MM.1S (cell line): ENCODE results near the gene AKR1B15.

Source experiments
- DNase-seq: peaks from one replicate; pipeline ENCODE4 v3.0.0-alpha.2; 2015
- H2AFZ ChIP-seq: fragments of 300-600 bp; sonication (generic); 2 replicates; pipeline ENCODE4 v1.6.0; 2016; ENCODE audit warnings: antibody characterized with exemption, low read length
- H3F3A ChIP-seq: fragments of 300-600 bp; sonication (generic); 2 replicates; pipeline ENCODE4 v1.6.1; 2016; ENCODE audit warnings: mild to moderate bottlenecking, antibody characterized with exemption, low read length, moderate library complexity, mixed read lengths; ENCODE audit not compliant: insufficient read depth
- H3K27ac ChIP-seq: fragments of 300-600 bp; sonication (generic); 2 replicates; pipeline ENCODE4 v1.5.1; 2016; ENCODE audit warnings: mild to moderate bottlenecking, low read length
- H3K27me3 ChIP-seq: fragments of 300-600 bp; sonication (generic); replicated peaks from 2 replicates; pipeline ENCODE4 v1.6.0; 2016; ENCODE audit warnings: low read length; ENCODE audit not compliant: insufficient read depth
- H3K36me3 ChIP-seq: fragments of 300-600 bp; sonication (generic); replicated peaks from 2 replicates; pipeline ENCODE4 v1.6.1; 2016; ENCODE audit warnings: mild to moderate bottlenecking, low read length, mixed read lengths; ENCODE audit not compliant: insufficient read depth
- H3K4me1 ChIP-seq: fragments of 300-600 bp; sonication (generic); 2 replicates; pipeline ENCODE4 v1.6.1; 2016; ENCODE audit warnings: low read length, mixed read lengths
- H3K4me2 ChIP-seq: fragments of 300-600 bp; sonication (generic); 2 replicates; pipeline ENCODE4 v1.6.0; 2016; ENCODE audit warnings: low read depth, low read length
- H3K4me3 ChIP-seq: fragments of 300-600 bp; sonication (generic); 2 replicates; pipeline ENCODE4 v1.5.1; 2016; ENCODE audit warnings: low read length, mixed read lengths
- H3K79me2 ChIP-seq: fragments of 300-600 bp; sonication (generic); 2 replicates; pipeline ENCODE4 v1.6.1; 2016; ENCODE audit warnings: mixed run types, low read length, mixed read lengths
- H3K9ac ChIP-seq: fragments of 300-600 bp; sonication (generic); 2 replicates; pipeline ENCODE4 v1.6.1; 2016; ENCODE audit warnings: low read length, mixed read lengths
- H3K9me2 ChIP-seq: fragments of 300-600 bp; sonication (generic); replicated peaks from 2 replicates; pipeline ENCODE4 v1.6.1; 2016; ENCODE audit warnings: mild to moderate bottlenecking, low read length, mixed read lengths; ENCODE audit not compliant: insufficient read depth
- H3K9me3 ChIP-seq: fragments of 300-600 bp; sonication (generic); replicated peaks from 2 replicates; pipeline ENCODE4 v1.6.1; 2016; ENCODE audit warnings: mild to moderate bottlenecking, low read length, mixed read lengths; ENCODE audit not compliant: insufficient read depth
- H4K20me1 ChIP-seq: fragments of 300-600 bp; sonication (generic); 2 replicates; pipeline ENCODE4 v1.6.1; 2016; ENCODE audit warnings: mild to moderate bottlenecking, low read length, moderate library complexity, mixed read lengths; ENCODE audit not compliant: insufficient read depth
- EZH2 ChIP-seq: fragments of 300-600 bp; sonication (generic); optimal IDR thresholded peaks from 2 replicates; pipeline ENCODE3; 2017; ENCODE audit warnings: low read depth, mild to moderate bottlenecking, antibody characterized with exemption, low read length, mixed read lengths
- EZH2phosphoT487 ChIP-seq: fragments of 300-600 bp; sonication (generic); IDR thresholded peaks from 2 replicates; pipeline ENCODE4 v1.6.1; 2018; ENCODE audit warnings: antibody characterized with exemption, low read length
- TF ChIP-seq, protein P1 (sequence below): fragments of 300-600 bp; sonication (generic); IDR thresholded peaks from 2 replicates; pipeline ENCODE4 v1.5.1; 2016; ENCODE audit warnings: antibody characterized with exemption, low read length, mixed read lengths

Gene AKR1B15

DNA sequence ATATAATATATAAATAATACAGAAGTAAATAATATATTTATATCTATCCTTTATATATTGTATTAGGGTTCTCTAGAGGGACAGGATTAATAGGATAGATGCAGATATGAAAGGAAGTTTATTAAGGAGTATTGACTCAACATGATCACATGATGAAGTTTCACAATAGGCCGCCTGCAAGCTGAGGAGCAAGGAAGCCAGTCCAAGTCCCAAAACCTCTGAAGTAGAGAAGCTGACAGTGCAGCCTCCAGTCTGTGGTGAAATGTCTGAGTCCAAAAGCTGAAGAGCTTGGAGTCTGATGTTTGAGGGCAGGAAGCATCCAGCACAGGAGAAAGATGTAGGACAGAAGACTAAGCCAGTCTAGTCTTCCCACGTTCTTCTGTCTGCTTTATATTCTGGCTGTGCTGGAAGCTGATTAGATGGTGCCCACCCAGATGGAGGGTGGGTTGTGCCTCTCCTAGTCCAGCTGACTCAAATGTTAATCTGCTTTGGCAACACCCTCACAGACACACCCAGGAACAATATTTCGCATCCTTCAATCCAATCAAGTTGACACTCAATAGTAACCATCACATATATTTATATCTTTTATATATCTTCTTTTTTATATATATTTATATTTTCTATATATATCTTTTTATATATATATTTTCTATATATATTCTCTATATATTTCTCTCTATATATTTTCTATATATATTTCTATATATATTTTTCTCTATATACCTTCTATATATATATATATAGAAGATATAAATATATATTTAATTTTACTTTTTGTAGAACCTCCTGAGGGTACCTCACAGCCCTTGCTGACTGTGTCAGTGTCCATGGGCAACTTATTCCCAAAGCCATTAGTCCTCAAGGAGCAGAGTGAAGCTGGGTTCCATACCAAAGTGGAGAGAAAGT, 46.2 kb upstream of the AKR1B15 start:
- H2AFZ ChIP-seq, result no peak overlapping the region
- no peaks in the 10 kb centered on the region for H3F3A ChIP-seq
- no peaks in the 10 kb centered on the region for H3K4me1 ChIP-seq
- TF ChIP-seq, protein P1, sequence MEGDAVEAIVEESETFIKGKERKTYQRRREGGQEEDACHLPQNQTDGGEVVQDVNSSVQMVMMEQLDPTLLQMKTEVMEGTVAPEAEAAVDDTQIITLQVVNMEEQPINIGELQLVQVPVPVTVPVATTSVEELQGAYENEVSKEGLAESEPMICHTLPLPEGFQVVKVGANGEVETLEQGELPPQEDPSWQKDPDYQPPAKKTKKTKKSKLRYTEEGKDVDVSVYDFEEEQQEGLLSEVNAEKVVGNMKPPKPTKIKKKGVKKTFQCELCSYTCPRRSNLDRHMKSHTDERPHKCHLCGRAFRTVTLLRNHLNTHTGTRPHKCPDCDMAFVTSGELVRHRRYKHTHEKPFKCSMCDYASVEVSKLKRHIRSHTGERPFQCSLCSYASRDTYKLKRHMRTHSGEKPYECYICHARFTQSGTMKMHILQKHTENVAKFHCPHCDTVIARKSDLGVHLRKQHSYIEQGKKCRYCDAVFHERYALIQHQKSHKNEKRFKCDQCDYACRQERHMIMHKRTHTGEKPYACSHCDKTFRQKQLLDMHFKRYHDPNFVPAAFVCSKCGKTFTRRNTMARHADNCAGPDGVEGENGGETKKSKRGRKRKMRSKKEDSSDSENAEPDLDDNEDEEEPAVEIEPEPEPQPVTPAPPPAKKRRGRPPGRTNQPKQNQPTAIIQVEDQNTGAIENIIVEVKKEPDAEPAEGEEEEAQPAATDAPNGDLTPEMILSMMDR, result no peak
- TF ChIP-seq EZH2, result no peak
- no peak for TF ChIP-seq EZH2phosphoT487
- no peak overlapping the region for H3K4me2 ChIP-seq
- H3K79me2 ChIP-seq, result no peaks in the 10 kb centered on the region
- no peaks in the 10 kb centered on the region for H3K9me2 ChIP-seq
- no peak overlapping the region for H3K27ac ChIP-seq
- no peak overlapping the region for H3K9ac ChIP-seq
- no peaks in the 10 kb centered on the region for H3K9me3 ChIP-seq
- no peak overlapping the region for H3K4me3 ChIP-seq
- no peaks in the 10 kb centered on the region for H3K27me3 ChIP-seq
- H3K36me3 ChIP-seq, result no peaks in the 10 kb centered on the region
- H4K20me1 ChIP-seq, result no peaks in the 10 kb centered on the region
- no peak for DNase-seq

DNA sequence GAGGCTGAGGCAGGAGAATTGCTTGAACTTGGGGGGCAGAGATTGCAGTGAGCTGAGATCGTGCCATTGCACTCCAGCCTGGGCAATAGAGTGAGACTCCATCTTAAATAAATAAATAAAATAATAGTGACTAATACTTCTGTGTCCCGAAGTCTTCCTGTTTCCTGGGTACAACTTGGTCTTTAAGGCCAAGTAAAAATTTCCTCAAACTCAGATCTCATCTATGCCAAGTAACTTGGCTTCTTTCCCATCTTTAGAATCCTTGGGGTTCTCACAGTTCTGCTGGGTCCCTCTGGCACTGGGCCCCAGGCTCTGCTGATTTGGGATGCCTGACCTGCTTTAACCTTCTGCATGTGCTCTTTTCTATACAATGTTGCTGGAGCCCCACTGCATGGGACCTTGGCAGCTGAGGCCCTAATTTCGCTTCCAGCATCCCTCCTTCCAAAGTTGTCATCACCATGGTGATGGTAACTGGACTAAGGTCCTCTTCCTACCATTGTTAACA, 44.2 kb upstream of the AKR1B15 start:
- no peak overlapping the region for H3K4me3 ChIP-seq
- H3K9me2 ChIP-seq, result no peaks in the 10 kb centered on the region
- no peaks in the 10 kb centered on the region for H3F3A ChIP-seq
- no peaks in the 10 kb centered on the region for H3K4me1 ChIP-seq
- no peak overlapping the region for H3K4me2 ChIP-seq
- H4K20me1 ChIP-seq, result no peaks in the 10 kb centered on the region
- H3K9me3 ChIP-seq, result no peaks in the 10 kb centered on the region
- H2AFZ ChIP-seq, result no peak overlapping the region
- no peak overlapping the region for H3K27ac ChIP-seq
- H3K79me2 ChIP-seq, result no peaks in the 10 kb centered on the region
- TF ChIP-seq EZH2phosphoT487, result no peak
- TF ChIP-seq, protein P1, result no peak
- TF ChIP-seq EZH2, result no peak
- no peaks in the 10 kb centered on the region for H3K36me3 ChIP-seq
- no peak for DNase-seq
- no peak overlapping the region for H3K9ac ChIP-seq
- no peaks in the 10 kb centered on the region for H3K27me3 ChIP-seq

DNA sequence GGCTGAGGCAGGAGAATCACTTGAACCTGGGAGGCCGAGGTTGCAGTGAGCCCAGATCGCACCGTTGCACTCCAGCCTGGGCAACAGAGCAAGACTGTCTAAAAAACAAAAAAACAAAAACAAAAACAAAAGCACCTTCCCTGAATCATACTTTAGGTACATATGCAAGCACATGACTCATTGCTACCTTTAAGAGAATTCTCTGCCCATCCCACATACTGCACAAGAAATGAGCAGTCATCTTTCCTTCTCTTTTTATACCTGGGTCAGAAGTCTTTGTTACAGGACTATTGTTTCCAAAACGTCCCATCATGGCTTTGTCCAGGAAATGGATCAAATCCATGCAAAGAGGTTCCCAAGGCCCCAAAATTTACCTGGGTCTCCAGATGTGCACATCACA, 43.1 kb upstream of the AKR1B15 start:
- no peaks in the 10 kb centered on the region for H3K27me3 ChIP-seq
- H3K79me2 ChIP-seq, result no peaks in the 10 kb centered on the region
- no peak overlapping the region for H3K9ac ChIP-seq
- no peaks in the 10 kb centered on the region for H3K9me2 ChIP-seq
- H3K36me3 ChIP-seq, result no peaks in the 10 kb centered on the region
- H3K27ac ChIP-seq, result no peak overlapping the region
- H3K4me1 ChIP-seq, result no peaks in the 10 kb centered on the region
- no peaks in the 10 kb centered on the region for H4K20me1 ChIP-seq
- no peaks in the 10 kb centered on the region for H3K9me3 ChIP-seq
- H3K4me3 ChIP-seq, result no peak overlapping the region
- H2AFZ ChIP-seq, result no peak overlapping the region
- DNase-seq, result no peak
- TF ChIP-seq EZH2 (no peak), EZH2phosphoT487 (no peak)
- TF ChIP-seq, protein P1, result no peak
- H3F3A ChIP-seq, result no peaks in the 10 kb centered on the region
- no peak overlapping the region for H3K4me2 ChIP-seq
